ENCODE results near the gene SLCO4A1.

DNA sequence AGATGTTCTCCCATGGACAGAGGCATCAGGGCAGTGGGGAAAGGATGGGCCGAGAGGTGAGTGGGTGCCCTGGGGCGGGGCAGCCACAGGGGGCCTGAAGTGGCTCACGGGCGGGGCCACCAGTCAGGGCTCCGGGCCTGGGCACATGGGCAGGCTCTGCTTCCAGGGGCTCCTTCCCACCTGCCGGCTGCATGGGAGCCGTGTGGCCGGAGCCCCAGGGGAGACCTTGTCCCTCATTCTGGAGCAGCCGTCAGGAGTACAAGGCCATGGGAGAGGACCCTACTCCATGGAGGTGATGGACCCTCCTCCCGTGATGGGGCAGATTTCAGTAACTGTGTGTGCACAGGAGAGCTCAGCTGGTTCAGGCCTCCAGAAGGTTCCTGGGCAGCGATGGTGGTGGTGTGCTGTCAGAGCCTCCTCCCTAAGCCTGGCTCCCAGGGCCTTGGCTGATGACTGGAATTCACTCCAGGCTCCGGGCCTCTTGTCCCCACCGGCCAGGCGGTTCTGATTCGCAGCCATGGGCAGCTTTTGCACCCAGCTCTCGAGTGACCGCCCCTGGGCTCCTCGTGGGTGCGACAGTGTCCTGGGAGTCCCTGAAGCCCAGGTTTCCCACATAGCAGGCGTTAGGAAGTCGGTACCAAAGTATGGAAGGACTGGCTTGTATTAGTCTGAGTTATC is 6.2 kb downstream of the SLCO4A1 start:
- TF ChIP-seq, protein P1, sequence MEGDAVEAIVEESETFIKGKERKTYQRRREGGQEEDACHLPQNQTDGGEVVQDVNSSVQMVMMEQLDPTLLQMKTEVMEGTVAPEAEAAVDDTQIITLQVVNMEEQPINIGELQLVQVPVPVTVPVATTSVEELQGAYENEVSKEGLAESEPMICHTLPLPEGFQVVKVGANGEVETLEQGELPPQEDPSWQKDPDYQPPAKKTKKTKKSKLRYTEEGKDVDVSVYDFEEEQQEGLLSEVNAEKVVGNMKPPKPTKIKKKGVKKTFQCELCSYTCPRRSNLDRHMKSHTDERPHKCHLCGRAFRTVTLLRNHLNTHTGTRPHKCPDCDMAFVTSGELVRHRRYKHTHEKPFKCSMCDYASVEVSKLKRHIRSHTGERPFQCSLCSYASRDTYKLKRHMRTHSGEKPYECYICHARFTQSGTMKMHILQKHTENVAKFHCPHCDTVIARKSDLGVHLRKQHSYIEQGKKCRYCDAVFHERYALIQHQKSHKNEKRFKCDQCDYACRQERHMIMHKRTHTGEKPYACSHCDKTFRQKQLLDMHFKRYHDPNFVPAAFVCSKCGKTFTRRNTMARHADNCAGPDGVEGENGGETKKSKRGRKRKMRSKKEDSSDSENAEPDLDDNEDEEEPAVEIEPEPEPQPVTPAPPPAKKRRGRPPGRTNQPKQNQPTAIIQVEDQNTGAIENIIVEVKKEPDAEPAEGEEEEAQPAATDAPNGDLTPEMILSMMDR (IDR thresholded peaks at IDR 0.05), result no peak
- no peak for TF ChIP-seq POLR2A (IDR thresholded peaks at IDR 0.05)
